ENCODE data around the gene NBPF26.
A peak's percentile ranks its signal among the peaks of the same experiment; 100 is the strongest.
"Not testable (repeated sequence)": the region's sequence is repeated elsewhere in the genome, so short reads cannot be mapped to it uniquely, and the experiment has no call there.

Gene NBPF26

DNA sequence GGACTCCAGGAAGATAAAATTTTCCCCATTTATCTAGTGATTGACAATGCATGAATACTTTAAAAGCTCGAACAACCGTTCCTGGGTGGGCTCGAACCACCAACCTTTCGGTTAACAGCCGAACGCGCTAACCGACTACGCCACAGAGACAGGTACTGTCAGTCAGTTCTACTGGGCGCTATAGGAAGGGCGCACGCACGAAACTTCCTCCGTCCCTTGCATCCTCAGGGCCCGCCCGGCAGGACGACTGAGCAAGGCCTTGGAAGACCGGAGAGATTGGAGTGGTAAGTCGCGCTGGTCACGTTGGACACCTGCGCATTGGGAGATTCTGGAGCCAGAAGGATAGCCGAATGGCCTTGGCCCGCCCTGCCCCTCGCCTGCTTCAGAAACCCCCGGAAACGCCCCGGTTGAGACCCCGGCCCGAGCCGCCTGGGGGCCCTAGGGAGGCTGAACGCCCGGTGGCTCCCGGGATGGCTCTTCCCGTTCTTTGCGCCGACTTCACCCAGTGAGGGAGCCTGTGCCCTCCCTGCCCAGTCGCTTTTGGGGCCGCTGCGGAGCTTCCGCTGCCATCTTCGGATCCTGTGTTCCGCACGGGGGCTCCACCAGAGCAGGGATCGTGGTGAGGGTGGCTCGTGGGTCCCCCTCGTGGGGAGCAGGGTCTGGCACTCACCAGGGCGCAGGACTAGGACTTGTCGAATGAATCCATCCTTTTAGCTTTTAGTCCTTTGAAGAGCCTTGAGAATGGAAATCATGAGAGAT lies 120.6 kb downstream of the NBPF26 start:
- peak overlapping the region; percentile 61 for H3K4me3 ChIP-seq (ENCODE audit: low read depth, low read length)
- DNase-seq (ENCODE audit: low read depth) = peak; percentile 80
- TF ChIP-seq, protein P1, sequence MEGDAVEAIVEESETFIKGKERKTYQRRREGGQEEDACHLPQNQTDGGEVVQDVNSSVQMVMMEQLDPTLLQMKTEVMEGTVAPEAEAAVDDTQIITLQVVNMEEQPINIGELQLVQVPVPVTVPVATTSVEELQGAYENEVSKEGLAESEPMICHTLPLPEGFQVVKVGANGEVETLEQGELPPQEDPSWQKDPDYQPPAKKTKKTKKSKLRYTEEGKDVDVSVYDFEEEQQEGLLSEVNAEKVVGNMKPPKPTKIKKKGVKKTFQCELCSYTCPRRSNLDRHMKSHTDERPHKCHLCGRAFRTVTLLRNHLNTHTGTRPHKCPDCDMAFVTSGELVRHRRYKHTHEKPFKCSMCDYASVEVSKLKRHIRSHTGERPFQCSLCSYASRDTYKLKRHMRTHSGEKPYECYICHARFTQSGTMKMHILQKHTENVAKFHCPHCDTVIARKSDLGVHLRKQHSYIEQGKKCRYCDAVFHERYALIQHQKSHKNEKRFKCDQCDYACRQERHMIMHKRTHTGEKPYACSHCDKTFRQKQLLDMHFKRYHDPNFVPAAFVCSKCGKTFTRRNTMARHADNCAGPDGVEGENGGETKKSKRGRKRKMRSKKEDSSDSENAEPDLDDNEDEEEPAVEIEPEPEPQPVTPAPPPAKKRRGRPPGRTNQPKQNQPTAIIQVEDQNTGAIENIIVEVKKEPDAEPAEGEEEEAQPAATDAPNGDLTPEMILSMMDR (conservative IDR thresholded peaks at IDR 0.05; ENCODE audit: low read depth, low read length) = peak; percentile 37

DNA sequence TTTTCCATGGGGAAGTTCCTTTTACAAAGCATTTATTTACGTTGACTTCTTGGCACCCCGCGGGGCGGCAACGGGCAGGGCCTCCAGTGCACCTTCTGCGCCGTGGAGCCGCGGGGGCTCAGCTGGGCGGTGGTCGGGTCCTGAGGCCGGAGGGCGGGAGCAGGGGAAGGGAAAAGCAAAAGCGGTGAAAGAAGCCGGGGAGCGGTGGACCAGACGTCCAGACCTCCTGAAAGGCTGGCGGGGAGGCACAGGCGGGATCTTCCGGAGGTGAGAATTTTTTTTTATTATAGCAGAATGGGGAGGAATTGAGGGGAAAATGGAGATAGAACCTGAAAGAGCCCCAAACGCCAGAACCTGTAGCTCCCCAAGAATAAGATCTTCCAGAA lies 121.2 kb downstream of the NBPF26 start:
- H3K4me3 ChIP-seq (ENCODE audit: low read depth, low read length) = peak overlapping the region; percentile 44
- DNase-seq (ENCODE audit: low read depth) = not testable (repeated sequence)

DNA sequence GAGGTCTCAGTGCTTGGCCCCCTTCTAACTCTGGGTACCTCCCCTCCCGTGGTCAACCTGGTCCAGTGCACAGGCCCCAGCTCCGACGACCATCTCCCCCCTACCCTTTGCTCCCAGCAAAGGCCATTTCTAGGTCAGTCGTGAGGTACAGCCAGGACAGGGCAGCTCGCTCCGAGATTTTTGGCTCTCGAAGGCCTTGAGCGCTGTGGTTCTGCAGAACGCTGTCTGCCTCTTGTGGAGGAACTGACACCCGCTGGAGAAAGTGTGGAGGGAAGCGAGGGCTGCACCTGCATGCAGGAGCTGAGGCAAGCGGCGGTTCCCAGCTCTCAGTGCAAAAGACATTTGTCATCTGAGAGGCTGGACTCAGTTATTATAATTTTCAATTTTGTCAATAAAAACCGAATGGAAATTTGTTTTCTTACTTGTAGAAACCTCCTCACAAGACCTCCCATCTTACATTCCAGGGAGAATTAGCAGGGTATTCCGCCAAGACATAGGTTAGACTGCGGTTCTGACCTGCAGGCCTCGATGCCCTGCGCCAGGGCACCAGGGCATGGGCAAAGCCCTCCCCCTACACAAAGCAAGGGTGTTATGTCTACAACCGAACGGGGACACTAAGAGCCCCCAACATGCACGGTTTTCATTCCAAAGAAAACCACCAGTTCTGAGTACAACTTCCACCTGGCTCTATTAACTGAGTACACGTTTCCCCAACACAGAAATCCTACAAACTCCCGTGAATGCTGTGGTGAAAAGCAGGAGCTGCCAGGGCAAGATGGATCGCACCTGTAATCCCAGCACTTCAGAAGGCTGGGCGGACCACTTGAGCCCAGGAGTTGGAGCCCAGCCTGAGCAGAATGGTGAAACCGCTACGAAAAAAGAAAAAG lies 125.9 kb downstream of the NBPF26 start:
- not testable (repeated sequence) for DNase-seq (ENCODE audit: low read depth); H3K4me3 ChIP-seq (ENCODE audit: low read depth, low read length)

DNA sequence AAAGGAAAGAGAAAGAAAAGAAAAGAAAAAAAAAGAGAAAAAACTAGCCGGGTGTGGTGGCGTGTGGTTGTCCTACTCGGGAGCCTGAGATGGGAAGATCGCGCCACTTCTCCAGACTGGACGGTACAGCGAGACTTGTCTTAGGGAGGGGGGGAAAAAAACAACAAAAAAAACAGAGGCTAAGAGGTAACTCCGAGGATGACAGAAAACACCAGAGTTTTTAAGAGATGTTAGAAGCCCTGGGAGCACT lies 126.5 kb downstream of the NBPF26 start:
- H3K4me3 ChIP-seq (ENCODE audit: low read depth, low read length) = peak overlapping the region; percentile 41
- DNase-seq (ENCODE audit: low read depth) = peak; percentile 78

DNA sequence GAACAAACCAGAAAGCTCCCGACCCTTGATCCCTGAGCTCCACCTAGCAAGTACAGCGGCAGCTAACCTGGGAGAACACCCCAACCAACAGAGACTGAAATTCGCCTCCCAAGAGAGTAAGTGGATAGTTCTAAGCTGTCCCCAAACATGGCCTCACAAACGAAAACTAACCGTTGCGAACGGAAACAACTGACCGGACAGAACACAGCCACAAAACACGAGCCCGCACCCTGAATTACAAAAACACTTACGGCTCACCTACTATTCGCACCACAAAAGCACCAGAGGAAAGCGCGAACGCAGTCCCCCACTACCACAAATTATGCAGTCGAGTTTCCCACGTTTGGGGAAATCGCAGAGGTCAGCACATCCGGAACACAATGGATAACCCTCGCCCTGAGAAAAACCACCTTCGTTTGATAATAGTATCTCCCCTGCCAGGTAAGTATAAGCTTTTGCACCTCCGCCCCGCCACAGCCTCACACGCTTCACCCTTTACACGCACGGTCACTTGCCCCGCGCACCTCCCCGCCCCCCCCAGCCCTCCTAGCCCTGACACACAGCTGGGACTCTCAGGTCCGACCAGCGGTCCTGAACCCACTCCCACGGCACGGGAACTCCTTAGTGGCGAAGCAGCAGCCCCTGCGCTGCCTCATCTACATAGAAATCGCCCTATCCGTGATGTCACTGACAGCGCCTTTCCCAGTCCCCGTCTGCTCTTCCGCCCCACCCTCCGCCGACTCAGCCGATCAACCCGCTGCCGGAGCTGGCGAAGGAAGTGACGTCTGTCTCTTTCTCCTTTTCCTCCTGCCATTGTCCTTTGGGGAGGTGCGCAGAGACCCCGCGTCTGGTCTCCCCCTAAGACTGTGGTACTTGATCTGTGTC lies 127.0 kb downstream of the NBPF26 start:
- peak overlapping the region; percentile 50 for H3K4me3 ChIP-seq (ENCODE audit: low read depth, low read length)
- peak; percentile 99 for DNase-seq (ENCODE audit: low read depth)

DNA sequence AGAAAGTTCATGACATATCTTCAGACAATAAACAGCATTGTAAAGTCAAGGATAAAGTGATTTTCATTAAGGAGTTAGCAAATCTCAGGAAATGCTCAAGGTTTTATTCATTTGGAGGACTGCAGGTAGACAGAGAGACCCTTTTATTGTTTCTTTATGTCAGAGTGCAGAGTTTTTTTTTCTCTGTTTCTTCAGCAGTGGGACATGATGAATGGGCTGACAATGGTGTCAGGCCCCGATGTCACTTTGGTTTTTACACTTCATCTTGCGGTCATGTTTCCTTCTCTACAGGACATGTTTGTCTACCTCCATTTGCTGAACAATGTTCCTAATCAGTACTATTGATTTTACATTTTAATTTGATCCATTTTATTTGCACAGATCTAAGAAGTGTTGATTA lies 134.4 kb downstream of the NBPF26 start:
- not testable (repeated sequence) for H3K4me3 ChIP-seq (ENCODE audit: low read depth, low read length); DNase-seq (ENCODE audit: low read depth)

DNA sequence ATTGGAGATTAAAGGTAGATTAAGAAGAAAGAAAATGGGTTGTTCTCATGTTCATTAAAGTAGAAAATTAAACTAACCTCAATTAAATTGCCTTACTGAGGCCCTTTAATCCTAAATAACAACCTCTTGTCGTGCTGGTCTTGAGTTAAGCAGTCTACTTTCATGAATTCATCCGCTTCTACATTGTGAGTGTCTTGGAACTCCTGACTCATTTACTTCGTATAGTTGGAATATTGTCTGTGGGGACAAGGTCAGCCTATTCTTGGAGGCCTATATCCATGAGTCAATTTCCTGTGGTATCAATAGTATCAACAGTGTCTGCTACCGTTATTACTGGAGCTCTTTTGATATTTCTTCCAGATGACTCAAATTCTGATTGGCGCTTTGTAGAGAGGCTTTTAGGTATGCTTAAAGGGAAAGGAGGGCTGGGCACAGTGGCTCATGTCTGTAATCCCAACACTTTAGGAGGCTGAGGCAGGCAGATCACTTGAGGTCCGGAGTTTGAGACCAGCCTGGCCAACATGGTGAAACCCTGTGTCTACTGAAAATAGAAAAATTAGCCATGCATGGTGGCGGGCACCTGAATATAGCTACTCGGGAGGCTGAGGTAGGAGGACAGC lies 136.0 kb downstream of the NBPF26 start:
- peak; percentile 53 for DNase-seq (ENCODE audit: low read depth)
- not testable (repeated sequence) for H3K4me3 ChIP-seq (ENCODE audit: low read depth, low read length)

DNA sequence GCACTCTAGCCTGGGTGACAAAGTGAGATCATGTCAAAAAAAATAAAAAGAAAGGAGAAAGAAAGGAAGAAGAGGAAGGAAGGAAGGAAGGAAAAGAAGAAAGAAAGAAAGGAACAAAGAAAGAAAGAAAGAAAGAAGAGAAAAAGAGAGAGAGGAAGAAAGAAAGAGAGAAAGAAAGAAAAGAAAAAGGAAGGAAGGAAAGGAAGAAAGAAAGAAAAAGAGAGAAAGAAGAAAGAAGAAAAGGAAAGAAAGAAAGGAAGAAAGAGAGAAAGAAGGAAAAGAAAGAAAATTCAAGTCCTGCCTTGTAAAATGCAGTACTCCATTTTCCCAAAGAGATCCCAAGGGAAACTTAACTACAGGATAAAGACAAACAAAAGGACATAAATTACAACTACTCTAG lies 154.5 kb downstream of the NBPF26 start:
- not testable (repeated sequence) for H3K4me3 ChIP-seq (ENCODE audit: low read depth, low read length); DNase-seq (ENCODE audit: low read depth)

DNA sequence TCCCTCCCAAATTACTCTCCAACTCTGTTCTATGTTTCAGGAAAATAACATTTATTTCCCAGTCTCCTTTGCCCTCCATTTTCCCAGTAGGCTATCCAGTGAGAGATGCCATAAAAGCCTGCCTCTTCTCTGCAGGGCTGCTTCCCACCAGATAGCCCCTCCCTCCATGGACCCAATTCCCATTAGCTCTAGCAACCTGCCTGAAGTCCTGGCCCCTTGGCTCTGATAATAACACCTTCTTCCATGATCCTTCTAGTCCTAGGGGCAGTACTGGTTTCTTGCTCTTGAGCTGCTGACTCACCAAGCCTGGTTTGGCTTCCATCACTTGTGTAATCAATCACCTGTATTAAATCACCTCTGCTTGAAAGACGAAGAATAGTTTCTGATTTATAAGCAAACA lies 156.3 kb downstream of the NBPF26 start:
- H3K4me3 ChIP-seq (ENCODE audit: low read depth, low read length); DNase-seq (ENCODE audit: low read depth): not testable (repeated sequence)

DNA sequence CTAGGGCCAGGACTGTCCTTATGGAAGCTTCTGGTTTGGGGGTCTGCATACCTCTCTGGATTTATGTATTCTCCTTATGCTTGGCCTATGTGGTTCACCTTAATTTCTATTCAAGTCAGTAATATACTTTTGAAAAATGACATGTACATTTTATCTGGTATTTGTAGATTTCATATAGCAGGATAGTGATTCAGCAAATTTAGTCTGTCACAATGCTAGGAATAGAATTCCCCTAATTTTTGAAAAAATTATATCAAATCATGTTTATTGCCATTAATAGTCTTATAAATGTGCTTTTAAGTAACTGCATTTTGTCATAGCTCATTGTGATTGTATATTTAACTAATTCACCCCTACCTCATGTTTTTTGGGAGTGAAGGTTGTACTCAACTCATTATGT lies 158.2 kb downstream of the NBPF26 start:
- DNase-seq (ENCODE audit: low read depth); H3K4me3 ChIP-seq (ENCODE audit: low read depth, low read length): not testable (repeated sequence)
